HG03066 (cell line): ENCODE measurements around the gene LANCL2.
"Not testable (repeated sequence)": the region's sequence is repeated elsewhere in the genome, so short reads cannot be mapped to it uniquely, and the experiment has no call there.

Experiments used
- ATAC-seq: cut with Tn5 transposase; IDR thresholded peaks from one replicate; pipeline ENCODE4 v1.9.1; 2021; ENCODE audit warnings: low read depth; ENCODE audit not compliant: unreplicated experiment

Gene LANCL2

GRCh38 chr7:55465691-55466090, 100.6 kb downstream of the LANCL2 start:
- no peak for ATAC-seq

GRCh38 chr7:55467047-55467593, 102.0 kb downstream of the LANCL2 start:
- no peak for ATAC-seq

GRCh38 chr7:55468495-55468894, 103.4 kb downstream of the LANCL2 start:
- ATAC-seq: no peak

GRCh38 chr7:55469271-55469681, 104.1 kb downstream of the LANCL2 start:
- ATAC-seq: no peak

GRCh38 chr7:55469721-55470120, 104.6 kb downstream of the LANCL2 start:
- ATAC-seq: no peak

GRCh38 chr7:55470261-55470660, 105.1 kb downstream of the LANCL2 start:
- no peak for ATAC-seq

GRCh38 chr7:55471594-55471993, 106.5 kb downstream of the LANCL2 start:
- not testable (repeated sequence) for ATAC-seq

GRCh38 chr7:55472406-55472805, 107.3 kb downstream of the LANCL2 start:
- ATAC-seq: not testable (repeated sequence)

GRCh38 chr7:55472928-55473725, 108.0 kb downstream of the LANCL2 start:
- ATAC-seq: no peak

GRCh38 chr7:55473932-55474331, 108.8 kb downstream of the LANCL2 start:
- ATAC-seq: no peak

GRCh38 chr7:55474944-55475854, 110.1 kb downstream of the LANCL2 start:
- ATAC-seq: no peak

- ATAC-seq: no peak
Observed at GRCh38 chr7:55475855-55476803, 111.0 kb downstream of the LANCL2 start.

GRCh38 chr7:55476852-55477780, 112.0 kb downstream of the LANCL2 start:
- no peak for ATAC-seq

GRCh38 chr7:55477781-55478374, 112.7 kb downstream of the LANCL2 start:
- no peak for ATAC-seq

GRCh38 chr7:55478700-55479099, 113.6 kb downstream of the LANCL2 start:
- no peak for ATAC-seq

GRCh38 chr7:55481155-55481554, 116.0 kb downstream of the LANCL2 start:
- ATAC-seq: no peak

GRCh38 chr7:55483046-55483445, 117.9 kb downstream of the LANCL2 start:
- no peak for ATAC-seq
